ENCODE results near the gene SLC2A6.

SLC2A6 gene

GRCh38 chr9:133449760-133450159 is 29.1 kb downstream of the SLC2A6 start:
- H3K36me3 ChIP-seq = no peaks in the 10 kb centered on the region
- H3K4me1 ChIP-seq = no peaks in the 10 kb centered on the region
- H3K27ac ChIP-seq = no peak overlapping the region
- H3K27me3 ChIP-seq = no peaks in the 10 kb centered on the region
- TF ChIP-seq CTCF (IDR thresholded peaks at IDR 0.05) = no peak
- H3K4me3 ChIP-seq = no peak overlapping the region
- no peaks in the 10 kb centered on the region for H3K9me3 ChIP-seq
- no peak for DNase-seq
- intact Hi-C loops (cut with DNase I; ENCODE audit: low total_unique reads) = no loop called here

- TF ChIP-seq CTCF (IDR thresholded peaks at IDR 0.05) = no peak
- no peak for DNase-seq
- Histone ChIP-seq H3K4me3 (no peak overlapping the region), H3K36me3 (no peaks in the 10 kb centered on the region), H3K27ac (no peak overlapping the region), H3K4me1 (no peaks in the 10 kb centered on the region), H3K27me3 (no peaks in the 10 kb centered on the region), H3K9me3 (no peaks in the 10 kb centered on the region)
- intact Hi-C loops (cut with DNase I; ENCODE audit: low total_unique reads) = no loop called here
These were observed 30.4 kb downstream of the SLC2A6 start for GRCh38 chr9:133448487-133448972.

GRCh38 chr9:133445293-133445969 is 33.5 kb downstream of the SLC2A6 start:
- intact Hi-C loops (cut with DNase I; ENCODE audit: low total_unique reads) = no loop called here
- no peaks in the 10 kb centered on the region for H3K36me3 ChIP-seq
- no peak for DNase-seq

GRCh38 chr9:133443982-133444381 is 34.9 kb downstream of the SLC2A6 start:
- no peak for DNase-seq
- H3K4me1 ChIP-seq = no peaks in the 10 kb centered on the region
- no peaks in the 10 kb centered on the region for H3K27me3 ChIP-seq
- no peak overlapping the region for H3K27ac ChIP-seq
- intact Hi-C loops (cut with DNase I; ENCODE audit: low total_unique reads) = no loop called here
- no peaks in the 10 kb centered on the region for H3K36me3 ChIP-seq
- TF ChIP-seq CTCF (IDR thresholded peaks at IDR 0.05) = no peak
- no peak overlapping the region for H3K4me3 ChIP-seq
- no peaks in the 10 kb centered on the region for H3K9me3 ChIP-seq

More at GRCh38 chr9:133445293-133445969, 33.5 kb downstream of the SLC2A6 start:
- no peaks in the 10 kb centered on the region for H3K4me1 ChIP-seq
- H3K27ac ChIP-seq = no peak overlapping the region
- no peak overlapping the region for H3K4me3 ChIP-seq
- no peak for TF ChIP-seq CTCF (IDR thresholded peaks at IDR 0.05)
- no peaks in the 10 kb centered on the region for H3K27me3 ChIP-seq
- no peaks in the 10 kb centered on the region for H3K9me3 ChIP-seq

GRCh38 chr9:133443248-133443647 is 35.7 kb downstream of the SLC2A6 start:
- intact Hi-C loops (cut with DNase I; ENCODE audit: low total_unique reads) = no loop called here
- no peak for TF ChIP-seq CTCF (IDR thresholded peaks at IDR 0.05)
- no peak for DNase-seq

More at GRCh38 chr9:133443248-133443647, 35.7 kb downstream of the SLC2A6 start:
- Histone ChIP-seq H3K36me3 (no peaks in the 10 kb centered on the region), H3K27ac (no peak overlapping the region), H3K9me3 (no peaks in the 10 kb centered on the region), H3K4me1 (no peaks in the 10 kb centered on the region), H3K27me3 (no peaks in the 10 kb centered on the region), H3K4me3 (no peak overlapping the region)

Measured in tibial artery (tissue), 4 donors.